HS-27A (cell line): Measurements from ENCODE around the gene MAGOH.

Source experiments
- DNase-seq: peaks from one replicate; pipeline ENCODE4 v3.0.0-alpha.2; 2012; ENCODE audit warnings: low read depth, missing footprints

Gene MAGOH

DNA sequence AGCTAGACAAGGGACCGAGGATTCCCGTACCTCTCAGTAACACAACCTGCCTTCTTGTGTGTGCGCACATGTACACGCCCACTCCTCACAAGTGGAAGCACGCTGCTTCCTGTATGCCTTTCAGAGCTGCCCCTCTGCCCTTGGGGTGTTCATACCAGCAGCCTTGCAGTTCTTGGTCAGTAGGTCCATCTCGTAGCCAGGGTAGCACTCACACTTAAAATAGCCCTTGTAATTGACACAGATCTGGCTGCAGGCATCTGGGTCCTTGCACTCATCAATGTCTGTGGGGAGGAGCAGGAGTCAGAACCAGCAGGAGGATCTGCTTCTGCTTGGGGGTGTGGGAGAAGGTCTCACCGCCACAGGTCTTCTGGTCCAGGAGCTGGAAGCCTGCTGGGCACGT is 32.6 kb upstream of the MAGOH start:
- no peak for DNase-seq

DNA sequence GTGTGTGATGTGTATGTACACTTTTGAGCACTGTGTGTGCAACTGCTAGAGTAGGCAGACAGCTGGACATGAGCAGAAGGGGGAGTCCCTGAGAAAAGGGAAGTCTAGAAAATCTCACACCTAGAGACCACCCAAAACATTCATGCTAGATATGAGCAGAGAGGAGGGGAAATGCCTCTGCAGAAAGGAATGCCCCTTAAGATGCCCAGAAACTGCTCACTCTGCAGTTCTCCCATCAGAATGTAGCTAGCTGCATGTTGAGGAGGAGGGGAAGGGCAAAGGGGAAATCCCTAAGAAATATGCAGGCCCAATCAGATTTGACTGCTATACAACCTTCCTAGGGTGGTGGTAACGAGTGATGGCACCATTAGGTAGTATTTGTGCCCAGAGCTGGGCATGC is 31.8 kb upstream of the MAGOH start:
- no peak for DNase-seq

DNA sequence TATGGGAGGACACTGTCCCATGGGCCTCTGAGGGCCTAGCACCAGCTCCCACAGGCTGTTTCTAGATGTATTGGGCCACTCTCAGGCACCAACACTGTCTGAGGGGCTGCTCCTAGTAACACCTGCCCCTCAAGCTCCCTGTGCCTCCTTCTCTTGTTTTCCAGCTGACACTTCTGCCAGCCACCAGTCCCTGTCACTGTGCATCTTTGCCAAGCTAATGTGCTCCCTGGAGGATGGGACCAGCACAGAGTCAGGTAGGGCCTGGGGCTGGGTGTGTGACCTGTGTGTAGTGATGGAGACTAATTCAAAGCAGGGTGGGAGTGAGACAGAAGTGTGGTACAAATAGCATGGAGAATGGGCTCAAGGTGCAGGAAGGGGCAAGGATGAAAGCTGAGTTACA is 29.4 kb upstream of the MAGOH start:
- no peak for DNase-seq

DNA sequence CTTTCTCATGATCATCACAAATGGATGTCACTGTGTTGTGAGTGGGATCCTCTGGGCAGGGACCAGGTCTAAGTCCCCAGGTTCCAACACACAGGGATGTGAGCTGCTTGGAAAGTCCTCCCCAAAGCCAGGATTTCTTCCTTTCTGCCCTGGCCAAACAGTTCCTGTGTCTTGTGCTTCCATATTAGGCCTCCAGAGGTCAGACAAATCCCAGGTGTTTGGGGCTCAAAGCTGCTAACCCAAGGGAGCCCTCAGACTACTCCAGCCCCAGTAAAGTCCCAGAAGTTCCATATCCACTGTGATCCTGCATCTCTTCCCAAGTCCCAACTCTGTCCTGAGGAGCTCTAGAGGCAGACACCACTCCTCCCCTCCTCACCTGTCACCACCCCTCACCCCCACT is 27.7 kb upstream of the MAGOH start:
- no peak for DNase-seq

DNA sequence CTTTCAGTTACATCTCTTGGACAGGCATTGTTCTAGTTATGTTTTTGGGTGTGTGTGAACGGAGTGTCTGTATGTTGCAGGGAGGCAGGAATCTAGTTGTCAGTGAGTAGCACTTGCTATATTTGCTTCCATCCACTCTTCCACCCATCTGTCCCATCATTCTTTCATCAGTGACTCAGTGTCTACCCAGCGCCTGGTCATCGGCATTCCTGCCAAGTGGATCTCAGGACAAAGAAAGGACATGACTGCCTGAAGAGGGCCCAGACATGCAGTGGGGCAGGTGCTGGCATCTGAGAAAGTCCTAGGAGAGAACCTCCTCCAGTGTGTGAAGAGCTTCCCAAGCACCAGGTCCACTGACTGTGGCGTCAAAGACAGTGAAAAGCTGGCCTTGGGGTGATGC is 27.3 kb upstream of the MAGOH start:
- DNase-seq: no peak

DNA sequence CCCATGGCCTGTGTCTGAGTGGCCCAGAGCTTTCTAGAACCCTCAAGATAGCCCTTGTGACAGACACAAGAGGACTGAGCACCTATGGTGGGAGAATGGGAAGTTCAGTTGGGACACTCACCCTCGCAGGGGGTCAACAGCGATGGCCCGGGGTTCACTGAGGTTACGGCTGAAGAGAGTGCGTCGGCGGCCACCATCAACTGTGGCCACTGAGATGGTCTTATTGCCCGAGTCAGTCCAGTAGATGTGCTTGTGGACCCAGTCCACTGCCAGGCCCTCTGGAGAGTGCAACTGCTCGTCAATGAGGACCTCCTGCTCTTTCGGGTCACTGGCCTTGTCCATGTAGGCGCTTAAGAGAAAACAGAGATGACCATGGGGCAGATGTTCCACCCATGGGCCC is 25.7 kb upstream of the MAGOH start:
- DNase-seq: no peak

DNA sequence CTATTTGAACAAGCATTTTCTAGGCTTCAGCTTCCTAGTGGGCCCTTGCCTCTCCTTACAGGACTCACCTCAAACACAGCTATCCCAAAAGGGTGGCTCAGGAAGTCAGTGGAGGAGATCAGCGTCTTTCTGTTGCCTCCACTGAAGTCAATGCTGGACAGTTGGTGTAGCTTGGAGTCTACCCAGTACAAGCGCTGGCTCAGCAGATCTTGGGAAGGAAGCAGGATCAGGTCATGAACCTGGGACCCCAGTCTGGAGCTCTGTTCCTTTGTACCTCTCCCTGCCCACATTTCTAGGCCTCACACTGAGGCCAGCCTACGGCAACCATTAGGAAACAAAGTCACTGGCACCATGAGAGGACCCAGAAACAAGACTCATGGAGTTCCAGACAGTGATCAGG is 23.7 kb upstream of the MAGOH start:
- no peak for DNase-seq

DNA sequence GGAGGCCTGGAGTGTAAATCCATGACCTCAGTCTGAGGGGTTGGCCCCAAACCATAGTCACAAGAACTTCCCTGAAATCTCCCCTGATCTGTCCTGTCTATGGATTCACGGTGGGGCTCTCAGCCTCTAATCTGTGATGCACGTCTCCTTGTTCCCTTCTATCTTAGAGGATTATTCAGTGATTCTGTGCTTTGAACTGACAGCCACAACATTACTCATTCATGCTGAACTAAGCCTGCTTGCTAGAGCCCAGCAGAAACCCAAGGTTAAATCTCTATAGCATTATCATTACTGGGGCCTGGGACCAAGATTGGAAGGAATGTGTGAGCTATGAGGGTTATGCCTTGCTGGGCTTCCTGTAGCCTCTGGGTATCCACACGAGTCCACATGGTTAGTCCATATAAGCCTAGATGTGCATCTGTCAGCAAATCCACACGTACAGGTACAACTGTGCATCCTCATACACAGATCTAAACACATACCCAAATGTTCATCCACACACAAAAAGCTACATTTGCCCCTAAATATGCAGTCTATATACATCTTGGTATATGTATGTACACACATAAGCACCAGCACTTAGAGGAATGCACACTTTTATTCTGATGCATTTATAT is 22.4 kb upstream of the MAGOH start:
- no peak for DNase-seq

DNA sequence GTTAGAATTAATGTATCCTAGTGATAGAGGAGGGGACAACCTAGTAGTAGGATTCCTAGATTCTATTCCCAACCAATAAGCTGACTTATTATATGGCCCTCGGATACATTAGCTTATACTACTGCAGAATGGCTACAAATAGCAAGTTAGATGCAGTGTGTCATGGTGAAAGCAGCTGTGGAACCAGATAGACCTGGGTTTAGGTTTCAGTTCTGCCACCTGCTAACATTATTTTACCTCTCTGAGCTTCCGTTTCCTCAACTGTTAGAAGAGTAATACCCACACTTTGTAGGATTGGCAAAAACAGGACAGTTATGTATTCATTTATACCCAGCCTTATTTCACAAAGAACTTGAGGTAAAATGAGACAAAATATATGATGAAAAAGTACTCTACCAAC is 21.6 kb upstream of the MAGOH start:
- no peak for DNase-seq

DNA sequence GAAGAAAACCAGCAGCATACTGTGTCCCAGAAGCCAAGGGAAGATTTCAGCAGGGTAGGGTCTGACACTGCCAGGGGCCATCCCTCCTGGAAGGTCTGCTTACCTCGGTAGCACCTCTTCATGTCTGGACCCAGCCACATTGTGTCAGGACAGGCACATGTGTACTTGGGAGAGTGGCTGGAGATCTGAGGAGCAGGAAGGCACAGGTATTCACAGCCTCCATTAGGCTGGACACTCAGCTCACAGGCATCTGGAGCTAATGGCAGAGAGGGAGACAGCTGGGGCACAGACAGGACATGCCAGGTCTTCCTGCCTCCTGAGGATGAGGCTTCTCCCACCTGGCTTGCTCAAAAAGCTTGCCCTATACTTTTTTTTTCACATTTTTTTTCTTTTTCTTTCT is 19.9 kb upstream of the MAGOH start:
- DNase-seq: no peak

DNA sequence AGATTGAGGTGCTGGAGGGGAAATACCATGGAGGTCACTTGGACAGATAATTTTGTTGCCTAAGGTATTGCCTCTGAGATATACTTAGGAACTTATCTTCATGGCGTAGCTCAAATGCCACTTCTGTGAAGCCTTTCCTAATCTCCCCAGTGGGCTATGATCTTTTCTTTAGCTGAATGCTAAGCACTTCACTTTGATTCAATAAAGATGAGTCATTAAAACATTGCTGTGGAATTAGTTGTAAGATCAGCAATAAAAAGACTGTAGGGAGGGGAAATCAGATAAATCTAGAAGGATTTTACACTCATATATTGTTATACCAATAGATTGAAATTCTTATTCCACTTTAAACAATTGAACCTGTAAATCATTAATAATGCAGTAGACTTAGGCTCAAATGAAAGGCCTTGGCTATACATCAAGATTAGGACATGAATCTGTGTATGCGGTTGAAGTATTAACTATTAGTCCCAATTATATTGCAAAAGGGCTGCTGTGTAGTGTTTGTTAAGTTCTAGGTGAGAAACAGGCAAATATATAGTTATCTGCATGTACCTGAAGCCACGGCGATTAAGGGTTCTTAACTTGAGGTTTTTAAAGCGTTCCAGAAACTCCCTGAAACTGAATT is 19.2 kb upstream of the MAGOH start:
- DNase-seq: no peak

DNA sequence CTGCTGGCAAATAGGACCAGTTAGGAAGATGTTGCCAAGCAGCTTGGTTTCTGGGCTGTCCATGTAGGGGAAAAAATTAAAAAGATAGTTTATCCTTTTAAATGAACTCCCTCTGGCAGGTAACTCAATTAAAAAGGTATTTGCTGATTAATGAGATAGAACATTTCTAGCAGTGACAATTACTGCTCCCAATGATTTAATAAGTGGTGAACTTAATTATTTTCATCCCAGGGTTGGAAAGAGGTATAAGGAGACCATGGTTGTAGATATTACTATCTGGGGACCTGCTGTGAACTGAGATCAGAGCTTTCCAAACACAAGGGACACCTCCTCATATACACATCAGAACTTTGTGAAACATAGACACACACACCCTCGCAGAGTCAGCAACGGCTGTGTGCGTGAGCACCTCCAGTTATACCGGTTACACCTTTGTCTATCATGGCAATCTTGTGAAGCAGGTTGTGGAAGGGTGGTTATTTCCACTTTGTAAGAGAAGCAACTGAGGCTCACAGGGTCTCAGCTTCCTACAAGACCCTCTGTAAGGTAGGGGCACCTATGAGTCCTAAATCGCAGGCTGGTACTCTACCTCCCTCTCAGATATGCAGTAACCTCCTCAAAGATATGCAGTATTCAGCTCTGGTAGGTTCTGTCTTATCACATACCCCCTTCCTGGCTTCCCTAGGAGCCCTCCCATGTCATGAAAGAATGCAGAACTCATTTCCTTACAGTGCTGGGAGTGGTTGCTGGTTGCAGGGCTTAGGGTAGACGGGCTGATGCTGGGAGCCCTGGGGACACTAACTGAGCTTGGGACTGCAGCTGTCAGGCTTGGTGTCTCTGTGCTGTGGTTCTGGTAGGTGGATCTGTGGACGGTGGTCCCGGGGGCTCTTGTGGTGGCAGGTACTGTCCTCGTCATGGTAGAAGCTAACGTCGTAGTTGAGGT is 18.5 kb upstream of the MAGOH start:
- no peak for DNase-seq

DNA sequence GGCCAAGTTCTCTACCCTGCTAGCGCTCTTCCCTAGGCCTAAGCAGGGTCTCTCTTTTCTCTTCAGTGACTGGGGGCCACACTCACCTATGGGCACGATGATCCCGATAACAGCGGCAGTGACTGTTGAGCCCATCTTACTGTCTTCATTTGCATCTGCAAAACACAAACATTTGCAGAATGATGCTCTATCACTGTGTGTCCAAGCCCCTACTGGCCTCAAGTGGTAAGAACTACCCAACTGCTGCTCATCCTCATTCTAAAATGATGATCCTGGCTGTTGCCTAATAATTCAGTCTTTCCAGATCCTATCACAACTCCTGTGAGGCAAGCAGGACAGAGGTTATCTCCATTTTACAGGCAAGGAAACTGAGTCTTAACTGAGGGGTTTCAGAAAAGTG is 16.7 kb upstream of the MAGOH start:
- no peak for DNase-seq

DNA sequence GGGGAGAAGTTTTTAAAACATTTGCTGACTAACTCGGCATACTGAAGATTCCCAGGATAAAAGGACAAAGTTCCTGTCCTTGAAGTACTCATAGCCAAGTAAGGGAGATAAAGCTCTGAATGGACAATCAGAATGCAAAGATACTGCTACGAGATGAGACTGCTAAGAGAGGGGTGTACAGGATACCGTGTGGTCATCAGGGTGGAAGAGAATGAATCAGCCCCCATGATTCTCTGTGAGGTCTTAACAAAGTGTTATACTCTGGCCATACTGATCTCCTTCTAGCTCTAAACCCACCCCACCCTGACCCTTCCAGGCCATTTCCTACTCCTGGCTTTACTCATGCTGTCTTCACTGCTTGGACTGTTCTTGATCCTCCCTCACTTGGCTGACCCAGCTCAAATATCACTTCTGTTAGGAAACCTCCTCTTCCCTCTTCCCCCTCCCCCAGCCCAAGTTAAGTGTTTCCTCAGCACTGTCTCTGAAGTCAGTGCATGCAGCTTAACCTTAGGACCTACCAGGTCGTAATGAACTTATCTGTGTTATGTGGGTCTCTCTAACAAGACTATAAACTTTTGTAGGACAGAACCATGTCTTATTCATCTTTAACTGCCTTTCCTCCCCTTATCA is 15.8 kb upstream of the MAGOH start:
- DNase-seq: no peak

DNA sequence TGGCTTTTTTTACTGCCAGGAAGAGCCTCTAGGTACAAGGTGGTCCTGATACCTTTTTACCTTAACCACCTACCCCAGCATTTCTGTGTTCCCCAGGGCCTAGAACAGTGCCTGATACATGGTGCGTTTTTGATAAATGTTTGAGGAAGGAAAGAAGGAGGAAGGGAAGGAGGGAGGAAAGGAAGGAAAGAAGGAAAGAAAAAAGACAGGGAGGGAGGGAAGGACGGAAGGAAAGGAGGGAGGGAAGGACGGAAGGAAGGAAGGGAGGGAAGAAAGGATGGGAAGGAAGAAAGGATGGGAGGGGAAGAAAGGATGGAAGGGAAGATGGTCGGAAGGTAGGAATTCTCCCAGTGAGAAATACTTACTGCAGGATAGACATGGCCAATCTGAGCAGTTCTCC is 12.0 kb upstream of the MAGOH start:
- DNase-seq: no peak

DNA sequence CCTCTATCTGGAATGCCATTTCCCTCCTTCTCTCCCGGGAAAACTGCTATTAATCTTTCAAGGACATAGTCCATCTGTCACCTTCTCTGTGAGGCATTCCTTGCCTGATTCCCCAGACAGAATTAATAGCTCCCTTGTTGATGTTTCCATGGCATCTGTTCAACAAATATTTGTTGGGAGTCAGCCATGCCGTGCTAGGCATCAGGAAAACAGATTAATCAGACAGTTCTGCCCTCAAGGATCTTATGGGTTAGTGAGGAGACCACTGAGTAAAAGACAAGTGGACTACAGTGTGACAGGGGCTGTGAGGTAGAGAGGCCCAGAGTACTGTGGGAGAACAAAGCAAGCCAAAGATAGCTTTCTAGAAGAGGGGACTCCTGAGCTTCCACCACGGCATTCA is 11.4 kb upstream of the MAGOH start:
- no peak for DNase-seq

DNA sequence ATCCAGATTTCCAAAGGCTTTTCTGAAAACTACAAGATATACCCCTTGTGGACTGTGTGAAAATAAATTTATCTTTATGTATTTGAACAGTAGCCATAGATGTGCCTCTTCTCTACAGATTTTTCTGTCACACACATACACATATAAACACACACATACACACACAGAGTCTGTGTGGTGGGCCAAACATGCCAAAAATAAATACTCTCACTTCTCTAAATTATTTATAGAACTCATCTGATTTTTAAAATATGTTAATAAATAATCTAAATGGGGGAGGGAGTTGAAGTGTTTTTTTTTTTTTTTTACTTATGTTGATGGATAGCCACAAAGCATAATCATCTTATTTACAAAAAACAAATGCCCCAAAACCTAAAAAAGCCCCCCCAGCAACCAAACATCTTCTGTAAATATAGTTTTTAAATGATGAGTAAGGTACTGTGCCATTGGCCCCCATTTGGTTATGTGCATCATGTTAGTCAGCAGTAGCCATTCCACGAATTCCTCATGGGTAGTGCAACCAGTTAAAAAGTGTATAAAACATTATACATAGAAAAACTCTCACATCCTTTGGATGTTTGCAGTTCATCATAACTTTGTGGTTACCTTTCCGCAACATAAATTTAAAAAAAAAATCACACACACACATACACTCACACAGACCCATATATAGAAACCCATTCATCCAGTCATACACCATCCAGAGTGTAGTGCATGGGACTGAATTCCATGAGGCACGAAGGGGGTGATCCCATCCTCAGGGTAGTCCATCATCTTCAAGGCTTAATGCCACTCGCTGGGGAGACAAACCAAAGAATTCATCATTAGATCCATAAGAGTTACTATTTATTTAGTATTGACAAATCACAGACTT is 8.2 kb upstream of the MAGOH start:
- DNase-seq: peak; percentile 92

DNA sequence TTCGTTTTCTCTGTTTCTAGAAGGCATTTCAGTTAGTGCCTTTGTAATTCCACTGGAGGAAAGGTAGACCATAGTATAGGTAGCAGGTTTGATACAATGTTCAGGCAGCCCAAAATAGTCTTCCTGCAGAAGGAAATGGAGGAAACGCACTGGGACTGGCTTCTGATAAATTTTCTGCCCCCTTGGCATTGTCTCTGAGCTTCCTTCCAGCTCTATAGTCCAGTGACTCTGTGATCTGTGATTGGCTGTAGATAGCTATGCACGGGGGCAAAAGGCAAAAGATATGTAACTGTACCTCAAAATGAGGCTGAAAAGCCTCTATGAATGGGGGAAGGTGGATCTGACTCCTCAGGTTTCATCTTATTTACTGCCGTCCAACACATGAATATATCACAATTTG is 5.8 kb upstream of the MAGOH start:
- no peak for DNase-seq

DNA sequence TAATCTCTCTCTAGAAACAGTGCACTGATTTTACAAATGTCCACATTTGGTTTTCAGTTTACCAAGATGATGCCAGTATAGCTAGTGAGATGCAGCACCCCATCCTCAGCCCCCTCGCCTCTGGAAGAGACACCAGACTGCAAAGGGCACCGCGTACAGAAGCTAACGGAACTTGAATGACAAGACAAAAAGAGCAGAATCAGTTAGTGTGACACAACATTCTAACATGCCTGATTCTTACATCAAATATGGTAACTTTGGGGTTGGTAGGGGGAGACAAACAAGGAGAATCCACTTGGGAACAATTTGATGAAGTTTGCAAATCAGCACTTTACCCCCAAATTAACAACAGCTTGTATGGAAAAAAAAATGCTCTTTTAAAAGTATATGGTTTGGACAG is 4.1 kb upstream of the MAGOH start:
- DNase-seq: no peak

DNA sequence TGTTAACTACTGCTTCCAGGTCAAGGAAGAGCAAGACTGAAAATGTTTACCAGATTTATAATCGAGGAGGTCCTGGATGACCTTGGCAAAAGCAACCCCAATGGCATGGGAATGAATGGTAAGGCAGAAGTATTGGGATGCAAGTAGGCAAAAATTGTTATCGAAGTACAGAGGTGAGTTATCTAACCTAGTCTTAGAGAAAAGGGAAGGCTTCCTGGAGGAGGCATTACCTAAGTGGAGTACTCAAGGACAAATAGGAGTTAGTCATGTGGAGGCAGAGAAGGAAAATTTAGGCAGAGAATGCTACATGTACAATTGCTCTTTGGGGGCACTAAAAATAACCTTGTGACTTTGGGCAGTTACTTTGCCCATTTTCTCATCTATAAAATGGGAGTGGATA is 3.5 kb upstream of the MAGOH start:
- no peak for DNase-seq

DNA sequence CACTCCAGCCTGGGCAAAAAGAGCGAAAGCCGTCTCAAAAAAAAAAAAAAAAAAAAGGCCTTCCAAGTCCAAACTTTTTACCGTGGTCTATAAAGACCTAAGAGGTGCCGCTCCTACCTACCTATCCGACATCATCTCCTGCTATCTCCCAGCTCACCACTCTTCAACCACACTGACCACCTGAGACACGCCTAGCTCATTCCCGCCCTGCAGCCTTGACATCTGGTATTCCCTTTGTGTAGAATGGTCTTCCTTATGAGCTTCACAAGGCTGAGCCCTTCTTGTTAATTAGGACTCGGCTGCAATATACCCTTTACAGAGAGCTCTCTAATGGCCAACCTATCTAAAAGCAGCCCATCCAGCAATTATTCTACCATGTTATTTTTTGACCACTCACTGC is 680 bp downstream of the MAGOH start:
- DNase-seq: no peak

DNA sequence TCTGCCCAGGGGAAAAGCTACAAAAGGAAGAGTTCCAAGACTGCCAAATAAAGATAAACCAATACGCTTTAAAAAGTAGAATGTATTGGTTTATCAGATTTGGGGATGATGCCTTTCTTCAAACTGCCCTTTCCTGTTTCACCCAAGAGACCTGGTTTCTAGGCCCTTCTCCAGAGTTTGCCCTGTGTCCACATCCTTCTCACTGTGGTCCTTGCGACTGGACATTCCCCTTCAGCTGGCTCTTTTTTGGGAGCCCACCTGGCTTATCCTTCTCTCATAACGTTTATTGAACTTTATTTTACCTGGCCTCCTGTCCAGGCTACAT is 17.4 kb downstream of the MAGOH start:
- no peak for DNase-seq
